Stimulated activated CD8-positive, alpha-beta memory T cell treated with anti-CD3 and anti-CD28 coated beads, Interleukin-15, amount 100 ng/mL, for 24 hours (primary cell): ENCODE data around the gene KCTD17.

Source experiments
- DNase-seq: peaks from one replicate; pipeline ENCODE4 v3.0.0-alpha.2; 2020; ENCODE audit warnings: low read depth

The KCTD17 gene

DNA sequence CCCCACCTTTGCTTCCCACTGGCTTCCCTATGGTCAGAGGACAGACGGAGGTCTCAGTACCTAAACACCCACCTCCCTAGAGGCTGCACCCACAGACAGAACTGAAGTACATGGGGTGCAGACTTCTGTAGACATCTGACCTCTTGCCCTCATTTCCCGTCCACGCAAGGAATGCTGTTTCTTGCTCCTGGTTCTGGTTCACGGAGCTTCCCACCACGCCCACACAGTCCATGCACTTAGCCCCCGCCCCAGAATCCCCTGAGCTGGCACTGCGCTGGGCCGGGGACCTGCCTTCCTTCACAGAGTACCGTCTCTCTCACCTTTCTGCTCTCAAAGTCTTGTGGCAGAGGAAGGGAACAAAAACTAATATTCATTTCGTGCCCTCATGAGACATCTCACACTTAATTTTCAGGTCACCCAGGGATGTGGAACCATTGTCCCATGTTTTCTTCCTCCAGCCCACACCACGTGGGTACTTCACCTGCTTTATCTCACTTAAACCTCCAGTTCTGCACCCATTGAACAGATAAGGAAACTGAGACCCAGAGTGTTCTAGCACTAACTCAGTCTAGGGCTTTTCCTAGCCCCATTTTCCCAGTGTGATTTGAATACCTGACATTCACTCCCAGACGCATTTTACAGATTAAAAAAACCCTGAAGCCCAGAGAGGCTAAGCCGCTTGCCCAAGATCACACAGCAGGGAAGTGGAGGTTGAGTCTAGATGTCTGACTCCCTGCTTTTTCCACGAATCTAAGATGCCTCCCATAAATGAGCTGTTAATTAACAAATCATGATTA lies 52.3 kb downstream of the KCTD17 start:
- no peak for DNase-seq

DNA sequence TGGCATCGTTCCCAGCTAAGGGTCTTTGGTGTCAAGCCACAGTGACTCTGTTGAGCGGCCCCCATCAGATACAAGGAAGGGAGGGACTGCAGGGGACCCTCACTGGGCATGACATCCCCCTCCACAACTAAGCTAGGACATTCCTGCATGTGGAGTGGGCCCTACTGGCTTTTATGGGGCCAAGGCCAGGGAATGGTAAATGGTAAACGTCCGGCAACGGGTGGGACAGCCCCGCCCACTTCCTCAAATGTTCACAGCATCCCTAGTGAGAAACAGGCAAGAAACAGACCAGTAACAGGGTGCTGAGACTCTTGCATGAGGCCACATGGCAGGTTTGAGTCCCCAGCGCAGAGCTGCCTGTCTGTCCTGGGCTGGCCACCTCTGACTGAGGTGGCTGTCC lies 53.6 kb downstream of the KCTD17 start:
- no peak for DNase-seq

DNA sequence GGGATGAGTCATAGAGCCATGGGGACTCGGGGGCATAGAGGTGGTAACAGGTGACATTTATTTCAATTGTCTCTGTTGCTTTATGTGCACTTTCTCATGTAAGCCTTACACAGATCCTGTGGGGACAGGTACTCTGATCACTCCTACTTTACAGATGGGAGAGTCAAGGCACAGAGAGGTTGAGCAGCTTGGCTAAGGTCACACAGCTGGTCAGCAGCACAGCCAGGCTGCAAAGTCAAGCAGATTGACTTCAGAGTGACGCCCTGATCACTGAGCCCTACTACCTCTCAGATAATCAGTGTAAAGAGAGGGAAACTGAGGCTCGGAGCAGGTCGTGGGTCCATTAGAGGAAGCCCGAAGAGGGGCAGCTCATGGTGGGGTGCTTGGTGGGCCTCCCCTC lies 54.4 kb downstream of the KCTD17 start:
- DNase-seq: no peak

DNA sequence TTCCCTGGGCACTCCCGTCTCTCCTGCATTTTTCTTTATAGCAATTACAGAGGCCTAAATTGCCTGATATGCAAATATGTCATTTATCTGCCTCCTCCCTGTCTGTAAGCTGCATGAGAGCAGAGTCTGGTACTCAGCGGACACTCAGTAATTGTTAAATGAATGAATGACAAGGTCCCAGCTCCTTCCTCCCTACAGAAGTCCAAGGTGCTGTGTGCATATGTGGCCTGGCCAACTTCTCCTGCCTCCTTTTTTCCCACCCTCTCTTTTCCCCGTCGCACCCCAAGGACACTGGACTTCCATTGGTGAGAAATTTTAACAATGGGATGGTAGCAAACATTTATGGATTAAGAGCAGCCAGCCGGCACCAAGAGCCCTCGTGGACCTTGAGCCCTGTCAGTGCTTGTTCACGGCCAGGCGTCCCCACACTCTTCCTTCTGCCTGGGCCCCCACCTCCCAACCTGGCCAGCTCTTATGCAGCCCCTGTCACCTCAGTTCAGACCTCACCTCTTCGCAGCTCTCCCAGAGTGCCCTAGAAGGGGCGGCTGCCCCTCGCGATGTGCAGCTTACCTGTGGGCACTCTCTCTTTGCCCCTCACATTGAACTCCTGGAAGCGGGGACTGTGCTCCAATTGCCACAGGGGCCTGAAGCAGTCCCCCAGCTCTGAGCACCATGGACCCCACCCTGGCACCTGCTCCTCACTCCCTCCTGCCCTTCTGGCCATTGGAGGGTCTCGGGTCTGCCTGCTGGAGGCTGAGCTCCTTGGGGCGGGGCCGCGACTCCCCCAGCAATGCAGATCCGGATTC lies 56.5 kb downstream of the KCTD17 start:
- DNase-seq: no peak

GRCh38 chr22:37109242-37109917 lies 57.8 kb downstream of the KCTD17 start, which contains the start of gene TMPRSS6:
TSS of gene TMPRSS6 (minus strand) at chr22:37109713. CDS start at chr22:37103417, 6,296 bp downstream.
- no peak for DNase-seq

- no peak for DNase-seq
Observed at GRCh38 chr22:37111156-37111717, 59.7 kb downstream of the KCTD17 start.

GRCh38 chr22:37112084-37112728 lies 60.7 kb downstream of the KCTD17 start:
- DNase-seq: no peak
